Middle frontal gyrus (tissue), 1 donor: Measurements from ENCODE around the gene FSCN2.
A peak's percentile ranks its signal among the peaks of the same experiment; 100 is the strongest.

Experiments
- DNase-seq: peaks from one replicate; pipeline ENCODE4 v3.0.0-alpha.2; 2015; ENCODE audit warnings: low spot score; ENCODE audit errors: extremely low spot score

The FSCN2 gene

DNA sequence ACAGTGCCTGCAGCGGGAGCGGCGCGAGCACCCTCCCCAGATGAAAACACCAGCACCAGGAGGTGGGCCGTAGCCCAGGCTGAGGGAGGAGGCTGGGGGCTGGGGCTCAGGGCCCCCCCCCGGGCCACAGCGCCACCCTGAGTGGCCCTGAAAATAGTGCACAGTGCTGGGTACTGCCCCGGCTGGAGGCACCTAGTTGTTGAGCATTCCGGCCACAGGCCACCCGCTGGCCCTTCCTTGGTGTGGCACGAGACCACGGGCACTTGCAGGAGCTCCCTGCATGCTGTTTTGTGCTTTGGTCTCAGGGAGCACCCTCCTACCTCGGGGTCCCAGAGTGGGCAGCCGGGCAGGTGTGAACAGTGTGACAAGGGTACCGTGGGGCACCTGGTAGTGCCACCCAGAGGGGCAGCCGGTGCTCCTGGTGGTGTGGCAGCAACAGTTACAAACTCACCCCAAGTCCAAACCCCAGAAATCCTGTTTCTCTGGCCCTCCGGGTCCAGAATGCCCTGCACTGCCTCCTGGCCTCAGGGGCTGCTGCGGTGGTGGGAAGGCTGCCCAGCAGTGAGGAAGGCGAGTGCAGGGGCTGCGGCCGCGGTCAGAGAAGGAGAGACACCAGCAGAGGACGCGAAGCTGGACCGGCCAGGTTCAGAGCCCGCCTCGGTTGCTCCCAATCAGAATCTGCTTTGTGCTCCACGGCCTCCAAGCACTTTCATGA is 11.9 kb downstream of the FSCN2 start:
- no peak for DNase-seq

DNA sequence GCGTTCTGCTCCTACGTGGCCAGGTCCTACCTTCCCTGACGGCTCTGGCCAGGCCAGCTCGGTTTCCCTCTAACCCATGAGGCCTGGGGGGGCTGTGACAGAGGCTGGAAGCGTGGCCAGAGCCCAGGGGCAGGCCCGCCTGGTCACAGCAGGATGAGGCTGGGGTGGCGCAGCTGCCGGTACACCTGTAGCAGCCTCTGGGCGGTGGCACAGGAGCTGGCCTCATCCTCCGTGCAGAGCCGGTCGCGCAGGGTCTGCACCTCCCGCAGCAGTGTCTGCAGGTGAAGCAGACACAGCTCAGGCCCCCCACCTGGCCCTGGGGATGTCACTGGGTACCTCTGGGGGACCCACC is 12.5 kb downstream of the FSCN2 start:
- no peak for DNase-seq

DNA sequence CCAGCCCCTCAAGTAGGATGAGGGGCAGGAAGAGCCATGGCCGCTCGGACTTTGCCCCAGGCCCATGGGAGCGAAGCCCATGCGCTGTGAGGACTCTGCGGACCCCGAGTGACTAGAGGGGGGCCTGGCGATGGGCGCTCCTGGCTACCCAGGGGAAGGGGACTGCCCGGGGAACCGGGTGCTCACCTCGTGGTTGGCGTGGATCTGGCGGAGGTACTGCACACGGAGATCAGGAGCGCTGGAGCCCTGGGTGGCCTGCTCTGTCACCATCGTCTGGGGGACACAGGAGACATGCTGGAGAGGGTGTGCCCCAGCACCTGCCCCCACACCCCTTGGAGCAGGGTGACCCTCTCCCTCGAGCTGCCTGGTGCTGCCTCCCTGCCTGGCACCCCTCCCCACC is 12.9 kb downstream of the FSCN2 start:
- no peak for DNase-seq

DNA sequence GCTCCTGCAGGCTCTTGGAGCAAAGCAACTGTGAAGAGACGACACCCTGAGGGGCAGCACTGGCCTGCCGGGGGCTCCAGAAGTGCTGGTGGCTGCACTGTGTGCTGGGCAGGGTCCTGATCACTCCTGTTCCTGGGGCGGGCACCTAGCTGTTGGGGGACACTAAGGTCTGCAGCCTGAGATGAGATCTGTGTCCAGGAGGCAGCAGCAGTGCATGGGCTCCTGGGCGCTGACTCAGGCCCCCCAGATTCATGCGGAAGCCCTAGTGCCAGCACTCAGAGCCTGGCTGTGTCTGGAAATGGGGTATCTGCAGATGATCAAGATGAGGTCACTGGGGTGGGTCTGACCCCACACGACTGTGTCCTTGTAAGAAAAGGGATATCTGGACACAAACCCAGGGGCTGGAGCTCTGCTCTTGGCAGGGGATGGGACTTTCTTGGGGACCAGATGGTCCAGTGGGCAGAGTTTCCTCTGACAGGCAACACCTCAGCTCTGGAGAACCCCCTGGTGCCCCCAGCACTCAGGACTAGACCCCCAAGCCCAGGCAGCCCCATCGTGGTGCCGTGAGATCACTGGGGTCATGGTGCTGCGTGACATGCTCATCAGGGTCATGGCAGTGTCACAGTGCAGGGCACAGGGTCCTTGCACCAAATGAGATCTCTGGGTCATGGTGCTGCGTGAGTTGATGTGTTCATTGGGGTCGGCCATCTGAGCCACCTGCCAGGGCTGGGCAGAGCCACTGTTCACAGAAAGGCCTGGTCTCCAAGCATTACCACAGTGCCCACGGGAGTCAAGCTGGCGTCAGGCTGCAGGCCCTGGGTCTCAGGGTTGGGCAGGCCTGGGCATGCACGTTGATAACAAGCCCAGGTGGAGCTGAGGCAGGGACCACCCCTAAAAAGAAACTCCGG is 14.5 kb downstream of the FSCN2 start:
- no peak for DNase-seq

DNA sequence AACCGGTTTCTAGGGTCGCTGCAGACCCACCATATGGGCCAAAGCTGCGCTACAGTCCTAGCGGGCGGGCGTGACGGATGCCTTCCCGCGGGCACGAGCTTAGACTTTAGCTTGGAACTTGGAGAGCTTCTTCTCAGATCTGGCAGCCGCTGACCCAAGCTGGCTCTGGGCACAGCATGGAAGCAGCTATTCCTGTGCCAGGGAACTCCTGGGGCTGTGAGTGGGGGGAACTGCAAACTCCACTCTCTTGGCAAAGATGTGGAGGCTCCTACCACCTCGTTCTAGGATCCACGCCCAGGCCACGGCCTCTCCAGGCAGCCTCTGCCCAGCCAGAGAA is 15.1 kb downstream of the FSCN2 start:
- DNase-seq = no peak

DNA sequence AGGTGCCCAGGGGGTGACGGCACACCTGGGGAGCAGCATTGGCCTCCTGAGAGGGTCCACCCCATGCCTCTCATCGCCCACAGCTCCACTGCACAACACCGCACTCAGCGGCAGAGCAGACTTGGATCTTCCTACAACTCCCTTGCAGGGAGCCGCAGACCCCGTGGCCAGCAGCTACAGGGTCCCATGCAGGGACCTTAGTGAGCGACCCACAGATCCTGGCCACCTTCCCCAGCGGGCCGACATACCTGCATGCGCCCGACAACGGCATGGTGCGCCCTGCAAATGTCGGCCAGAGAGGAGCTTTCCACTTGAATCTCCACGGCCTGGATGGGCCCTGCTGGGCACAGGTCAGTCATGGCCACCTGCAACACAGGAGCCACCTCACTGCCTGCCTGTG is 15.6 kb downstream of the FSCN2 start:
- DNase-seq = no peak

DNA sequence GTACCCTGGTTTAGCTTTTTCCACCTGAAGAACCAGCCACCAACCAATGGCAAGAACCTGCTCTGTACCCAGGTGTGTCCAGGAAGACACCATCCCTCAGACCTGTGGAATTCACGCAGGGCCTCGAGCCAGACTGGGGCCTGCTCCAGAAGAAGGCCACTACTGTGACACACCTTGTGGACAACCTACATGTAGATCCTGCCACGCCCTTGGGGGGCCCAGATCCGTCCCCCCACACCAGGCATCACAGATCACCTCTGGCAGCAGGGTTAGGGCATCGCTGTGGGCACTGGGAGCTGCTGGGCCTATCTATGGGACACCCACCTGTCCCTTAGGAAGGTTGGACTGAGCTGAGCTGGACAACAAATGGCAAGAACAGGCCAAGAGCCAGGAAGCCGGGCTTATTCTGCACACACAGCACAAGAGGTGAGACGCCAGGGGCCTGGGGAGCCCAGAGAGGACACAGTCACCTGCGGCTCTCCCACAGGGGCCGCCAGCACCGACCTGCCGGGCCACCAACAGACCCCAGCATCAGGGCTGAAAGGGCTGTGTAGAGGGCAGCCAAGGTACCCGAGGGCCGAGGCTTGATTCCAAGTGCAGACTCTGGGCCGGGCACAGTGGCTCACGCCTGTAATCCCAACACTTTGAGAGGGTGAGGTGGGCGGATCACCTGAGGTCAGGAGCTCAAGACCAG is 16.3 kb downstream of the FSCN2 start:
- no peak for DNase-seq

DNA sequence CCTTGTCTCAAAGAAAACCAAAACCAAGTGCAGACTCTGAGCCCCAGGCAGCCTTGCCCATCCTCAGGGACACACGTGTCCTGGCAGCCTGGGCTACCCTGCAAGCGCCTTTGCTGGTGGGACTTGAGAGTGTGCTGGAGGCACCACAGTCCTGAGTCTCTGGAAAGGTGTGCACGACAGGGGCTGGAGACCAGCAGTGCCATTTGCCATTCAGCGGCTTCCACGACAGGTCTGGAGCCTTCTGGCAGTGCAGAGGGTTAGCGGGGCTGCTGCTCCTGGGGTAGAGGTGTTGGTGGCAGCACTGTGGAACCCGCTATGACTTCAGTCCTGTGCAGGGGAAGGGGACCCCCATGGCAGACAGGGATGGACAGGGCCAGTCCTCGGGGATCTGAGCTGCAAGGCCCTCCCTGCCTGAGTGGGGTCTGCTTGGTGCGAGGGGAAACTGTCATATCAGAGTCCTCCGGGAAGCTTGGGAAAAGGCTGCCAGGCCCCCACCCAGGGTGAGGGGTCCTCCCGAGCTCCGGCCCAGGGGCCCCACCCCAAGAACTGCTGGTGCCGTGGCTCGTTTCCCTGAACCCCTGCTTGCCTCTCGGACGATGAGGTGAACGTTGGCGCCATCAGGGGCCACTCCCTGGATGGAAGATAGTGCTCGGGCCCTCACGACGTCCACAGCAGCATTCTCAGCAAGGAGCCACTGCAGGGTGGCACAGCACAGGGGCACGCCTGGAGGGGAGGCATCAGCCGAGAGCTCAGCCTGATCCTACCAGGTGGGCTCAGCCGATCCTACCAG is 17.2 kb downstream of the FSCN2 start:
- no peak for DNase-seq

DNA sequence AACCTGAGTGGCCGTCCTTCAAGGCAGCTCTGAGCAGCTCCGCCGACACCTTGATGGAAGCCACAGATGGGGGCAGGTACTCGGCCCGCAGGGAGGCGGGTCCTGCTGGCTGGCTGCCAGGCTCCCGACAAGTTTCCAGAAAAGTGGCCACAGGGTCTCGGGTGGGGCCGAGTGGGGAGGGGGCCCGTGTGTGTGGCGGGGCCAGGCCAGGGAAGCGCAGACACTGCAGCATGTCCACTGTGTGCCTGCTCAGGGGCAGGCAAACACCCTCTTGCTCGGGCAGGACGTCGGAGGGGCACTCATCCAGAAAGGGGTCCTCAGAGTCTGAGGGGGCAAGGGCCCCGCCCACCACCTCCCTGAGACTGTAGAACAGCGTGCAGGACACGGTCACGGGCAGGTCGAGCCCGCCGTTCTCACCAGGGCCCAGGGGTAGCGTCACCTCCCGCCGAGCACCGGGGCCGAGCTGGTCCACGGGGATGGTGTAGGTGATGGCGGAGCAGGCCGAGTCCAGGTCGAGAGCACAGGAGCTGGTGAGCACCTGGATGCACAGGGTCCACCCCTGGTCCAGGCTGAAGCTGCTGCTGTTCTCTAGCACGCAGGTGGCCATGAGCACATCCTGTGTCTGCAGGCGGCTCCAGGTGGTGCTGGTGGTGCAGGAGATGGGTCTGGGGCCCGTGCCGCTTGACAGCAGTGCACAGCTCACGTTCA is 18.9 kb downstream of the FSCN2 start:
- DNase-seq = no peak

DNA sequence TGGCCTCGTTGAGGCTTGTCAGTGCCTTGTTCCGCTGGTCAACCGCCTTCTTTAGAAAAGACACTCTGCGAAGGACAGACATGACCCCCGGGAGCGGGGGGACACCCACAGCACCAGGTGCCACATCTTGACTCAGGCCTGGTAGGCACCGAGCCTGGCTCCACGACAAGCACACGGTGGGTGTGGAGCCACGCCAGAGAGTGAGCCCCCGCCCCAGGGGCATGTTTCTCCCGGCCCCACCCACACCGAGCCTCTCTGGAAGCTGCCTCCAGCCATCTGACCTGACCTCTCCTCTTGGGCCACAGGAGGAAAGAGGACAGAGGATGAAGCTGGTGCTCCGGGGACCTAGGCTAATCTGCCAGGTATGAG is 19.4 kb downstream of the FSCN2 start:
- no peak for DNase-seq

DNA sequence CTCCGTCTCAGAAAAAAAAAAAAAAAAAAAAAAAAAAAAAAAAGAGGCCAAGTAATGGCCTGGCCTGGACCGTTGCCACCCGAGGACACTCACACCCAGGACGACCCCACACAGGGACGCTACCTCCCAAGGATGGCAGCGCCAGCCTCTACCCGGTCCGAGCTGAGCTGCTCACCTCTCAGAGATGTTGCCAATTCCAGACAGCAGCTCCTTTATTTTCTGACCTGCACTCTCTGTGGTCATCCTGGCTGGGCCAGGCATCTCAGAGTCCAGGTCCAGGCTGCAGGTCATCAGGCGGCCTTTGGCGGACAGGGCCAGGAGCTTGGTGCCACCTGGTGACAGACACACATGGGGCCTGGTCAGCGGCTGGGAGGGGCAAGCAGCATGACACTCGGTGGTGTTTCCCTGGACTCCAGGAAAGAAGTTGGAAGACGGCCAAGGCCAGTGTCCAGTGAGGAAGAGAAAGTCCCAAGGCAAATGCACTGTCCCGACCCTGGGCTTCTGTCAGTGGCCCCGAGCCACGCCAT is 20.9 kb downstream of the FSCN2 start:
- DNase-seq = no peak

DNA sequence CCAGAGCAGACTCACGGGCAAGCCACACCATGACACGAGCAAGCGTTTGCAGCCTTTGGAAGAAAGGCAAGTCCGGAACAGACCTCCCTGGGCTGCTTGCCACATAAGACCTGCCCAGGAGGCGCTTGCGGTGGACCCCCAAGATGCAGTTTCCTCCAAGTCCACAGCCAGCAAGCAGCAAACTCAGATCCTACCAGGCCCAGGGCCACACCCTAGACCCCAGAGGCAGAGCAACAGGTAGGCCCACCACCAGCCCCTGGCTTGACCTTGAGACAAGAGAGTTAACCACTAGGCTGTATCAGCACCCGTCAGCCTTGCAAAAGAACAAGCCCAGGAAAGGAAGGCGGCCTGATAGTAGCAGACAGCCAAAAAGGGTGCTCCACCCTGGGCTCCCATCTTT is 21.6 kb downstream of the FSCN2 start:
- DNase-seq = no peak

DNA sequence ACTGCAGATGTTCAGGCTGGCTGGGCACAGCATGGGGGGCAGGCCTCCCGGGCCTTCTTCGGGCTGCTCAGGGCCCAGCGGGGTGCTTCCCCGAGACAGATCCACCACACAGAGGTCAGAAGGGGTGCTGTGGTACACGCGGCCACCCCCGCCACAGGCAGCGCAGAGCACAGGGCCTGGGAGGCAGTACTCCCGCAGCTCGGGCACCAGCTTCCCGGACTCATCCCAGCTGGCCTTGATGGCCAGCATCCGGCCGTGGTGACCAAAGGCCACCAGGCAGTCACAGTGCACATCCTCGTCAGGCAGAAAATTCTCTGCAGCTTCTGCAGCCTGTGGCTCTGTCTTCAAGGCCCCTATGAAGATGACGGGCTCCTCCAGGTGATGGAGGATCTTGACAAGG is 22.1 kb downstream of the FSCN2 start:
- DNase-seq = no peak

DNA sequence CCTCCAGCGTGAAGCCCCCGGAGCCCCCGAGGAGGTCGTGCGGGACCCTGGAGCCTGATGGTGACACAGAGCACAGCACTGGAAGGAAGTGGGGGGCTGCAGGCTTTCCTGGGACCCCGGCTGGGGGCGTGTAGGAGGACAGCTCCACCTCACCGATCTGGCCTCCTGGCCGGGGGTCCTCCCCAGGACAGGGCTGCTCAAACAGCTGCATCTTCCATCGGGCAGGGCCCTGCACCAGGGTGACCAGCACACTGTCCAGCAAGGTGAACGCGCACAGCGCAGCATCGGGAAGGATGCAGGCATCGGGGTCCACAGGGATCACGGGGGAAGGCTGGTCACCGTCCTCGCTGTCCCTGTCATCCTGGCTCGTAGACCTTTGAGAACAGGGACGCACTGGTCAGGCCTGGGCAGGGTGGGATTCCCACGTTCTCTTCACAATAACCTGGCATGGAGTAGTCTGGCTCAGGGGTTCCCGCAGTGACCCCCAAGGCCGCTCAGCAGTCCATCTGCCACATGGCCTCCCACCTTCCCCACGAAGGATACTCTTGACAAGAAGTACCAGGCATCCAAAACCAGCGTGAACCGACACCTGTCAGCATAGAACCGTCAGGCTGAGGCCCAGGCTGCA is 22.8 kb downstream of the FSCN2 start:
- DNase-seq = no peak

DNA sequence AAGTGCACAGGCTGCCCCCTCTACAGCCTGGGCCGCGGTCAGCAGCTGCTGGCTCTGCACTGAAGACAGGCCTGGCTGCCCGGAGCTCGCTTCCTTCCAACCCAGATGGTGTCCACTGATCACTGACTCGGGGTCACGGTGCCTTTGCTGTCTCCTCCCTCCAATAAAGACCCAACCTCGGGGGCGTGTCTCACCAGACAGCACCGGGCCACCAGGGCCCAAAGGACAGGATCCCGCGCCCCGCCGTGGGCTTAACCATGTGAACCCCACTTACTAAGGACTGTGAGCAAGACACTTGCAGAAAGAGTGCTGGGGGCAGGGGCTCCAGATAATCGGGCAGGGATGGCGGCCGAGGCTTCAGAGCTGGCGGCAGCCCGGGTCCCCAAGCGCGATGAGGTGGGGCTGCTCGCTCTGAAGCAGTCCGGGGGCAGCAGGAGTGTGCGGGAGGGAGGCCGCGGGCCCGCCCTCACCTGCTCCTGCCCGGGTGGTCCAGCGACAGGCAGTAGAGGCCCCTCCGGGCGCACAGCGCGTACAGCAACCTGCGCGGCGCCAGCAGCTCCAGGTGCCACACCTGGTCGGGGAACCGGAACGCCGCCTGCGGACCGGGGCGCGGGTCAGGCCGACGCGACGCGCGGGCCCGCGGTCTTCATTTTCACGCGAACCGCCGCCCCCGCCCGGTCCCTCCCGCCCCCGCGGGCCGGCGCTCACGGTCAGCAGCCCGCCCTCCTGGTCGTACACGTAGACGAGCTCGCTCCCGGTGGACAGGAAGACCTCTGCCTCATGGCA is 23.5 kb downstream of the FSCN2 start:
- no peak for DNase-seq

DNA sequence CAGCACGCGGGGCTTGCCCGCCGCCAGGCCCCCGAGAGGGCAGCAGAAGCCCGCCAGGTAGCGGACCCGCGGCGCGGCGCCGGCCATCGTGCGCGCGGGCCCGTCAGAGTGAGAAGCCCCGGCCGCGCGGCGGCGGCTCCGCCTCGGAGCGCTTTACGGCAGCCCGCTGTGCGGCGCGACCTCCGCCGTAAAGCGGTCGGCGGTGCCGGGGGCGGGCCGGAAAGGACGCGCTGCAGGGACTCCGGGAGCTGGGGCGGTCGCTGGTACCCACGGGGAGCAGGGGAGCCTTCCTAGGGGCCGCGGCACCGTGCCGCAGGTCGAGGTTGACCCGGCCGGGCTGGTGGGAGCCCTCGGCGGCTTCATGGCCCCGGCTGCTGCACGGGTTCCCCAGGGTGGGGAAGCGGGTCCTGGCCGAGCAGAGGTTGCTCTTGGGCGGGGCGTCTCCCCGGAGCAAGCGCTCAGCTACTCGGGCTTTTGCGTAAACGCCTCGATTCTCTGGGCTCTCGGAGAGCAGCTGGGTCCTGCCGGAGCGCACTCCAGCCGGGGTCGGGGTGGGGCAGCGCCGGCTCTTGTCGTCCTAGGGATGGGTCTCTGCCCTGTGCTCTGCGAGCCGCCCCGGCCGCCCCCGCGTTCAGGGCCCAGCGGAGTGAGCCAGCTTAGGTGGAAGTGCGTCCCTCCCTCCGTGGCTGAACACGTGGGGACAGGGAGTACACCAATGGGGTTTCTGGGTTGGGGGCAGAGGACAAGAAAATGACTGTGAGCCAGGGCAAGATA is 24.3 kb downstream of the FSCN2 start, which contains the start of gene FAAP100:
FAAP100 (minus strand) TSS at position 110 of the 774 bp plus-strand sequence; CDS start at position 87, 23 bp downstream.
- DNase-seq = peak; percentile 70

DNA sequence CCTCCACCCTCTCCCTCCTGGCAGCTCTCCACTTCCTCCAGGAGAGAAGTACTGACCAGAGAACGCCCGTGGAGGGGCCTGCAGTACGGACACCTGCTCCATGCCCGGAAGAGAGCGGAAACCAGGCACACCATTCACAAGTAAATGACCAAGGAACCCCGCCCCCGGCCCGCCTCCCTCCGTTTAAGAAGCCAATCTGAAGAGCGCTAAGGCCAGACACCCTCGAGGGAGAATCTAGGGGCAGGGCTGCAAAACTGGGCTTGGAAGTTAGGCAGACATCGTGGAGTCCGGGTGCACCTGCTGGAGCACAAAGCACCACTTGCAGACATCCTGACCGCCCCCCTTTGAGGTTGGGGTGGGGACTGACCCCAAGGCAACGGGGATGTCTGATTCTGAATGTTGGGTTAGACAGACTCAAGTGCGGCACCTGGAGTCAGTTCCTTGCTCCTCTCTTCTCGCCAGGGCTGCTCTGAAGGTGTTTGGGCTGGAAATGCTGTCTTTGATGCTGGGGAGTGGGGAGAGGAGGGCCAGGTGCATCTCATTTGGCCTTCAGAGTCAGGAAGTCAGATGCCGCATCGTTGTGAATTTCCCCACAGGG is 24.9 kb downstream of the FSCN2 start:
- no peak for DNase-seq

DNA sequence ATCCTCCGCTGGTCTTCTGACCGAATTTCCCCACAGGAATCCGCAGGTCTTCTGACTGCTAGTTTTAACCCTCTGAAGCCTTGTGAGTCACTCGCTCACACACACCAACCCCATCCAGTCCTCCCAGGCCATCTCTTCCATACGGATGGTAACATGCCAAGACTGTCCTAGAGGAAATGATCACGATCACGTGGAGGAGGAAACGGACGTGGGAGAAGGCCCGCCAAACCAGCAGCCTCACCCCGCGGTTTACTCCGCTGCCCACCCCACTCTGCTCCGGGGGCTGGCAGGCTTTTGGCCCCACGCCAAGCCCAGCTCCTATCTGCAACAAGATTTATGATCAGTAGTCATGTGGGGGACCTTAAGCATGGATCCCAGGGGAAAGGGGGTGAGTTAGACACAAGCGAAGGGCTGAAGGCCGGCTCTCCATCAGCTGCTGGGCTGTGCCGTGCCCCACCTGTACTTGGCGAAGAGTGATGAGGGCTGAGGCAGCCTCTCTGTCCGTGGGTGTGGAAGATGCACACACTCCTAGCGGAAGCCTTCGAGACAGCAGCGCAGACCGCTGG is 25.5 kb downstream of the FSCN2 start:
- DNase-seq = no peak
